Cardiac septum (tissue), 1 donor: ENCODE measurements around the gene GSS. TPM values are rescaled to one million over a fixed set of nuclear protein-coding genes. Genes with fewer than 3 reads are reported as not detected.

Experiments
- DNase-seq: peaks from one replicate; pipeline ENCODE4 v3.0.0-alpha.2; 2020; ENCODE audit warnings: low spot score
- intact Hi-C: fragments of 100-400 bp; cut with DNase I; formaldehyde crosslinking; loops from one replicate; pipeline ENCODE4 v1.14.0; 2022
- total RNA-seq: library from RNA; stranded (reverse); fragmentation: NEBNext Ultra II Directional; extraction: Animal tissue kit (Norgen Biotek cat#: 25700); gene quantifications from one replicate; pipeline ENCODE4 v1.2.1, GENCODE V29; 2021
- donor health status: DM: no; HTN: no; CAD: no.

Gene GSS
- total RNA-seq, 1 donor from 2014 or later, result 27.5 TPM

GRCh38 chr20:34982270-34983088, 26.9 kb upstream of the GSS start:
- intact Hi-C loops, result no loop called here
- no peak for DNase-seq

DNA sequence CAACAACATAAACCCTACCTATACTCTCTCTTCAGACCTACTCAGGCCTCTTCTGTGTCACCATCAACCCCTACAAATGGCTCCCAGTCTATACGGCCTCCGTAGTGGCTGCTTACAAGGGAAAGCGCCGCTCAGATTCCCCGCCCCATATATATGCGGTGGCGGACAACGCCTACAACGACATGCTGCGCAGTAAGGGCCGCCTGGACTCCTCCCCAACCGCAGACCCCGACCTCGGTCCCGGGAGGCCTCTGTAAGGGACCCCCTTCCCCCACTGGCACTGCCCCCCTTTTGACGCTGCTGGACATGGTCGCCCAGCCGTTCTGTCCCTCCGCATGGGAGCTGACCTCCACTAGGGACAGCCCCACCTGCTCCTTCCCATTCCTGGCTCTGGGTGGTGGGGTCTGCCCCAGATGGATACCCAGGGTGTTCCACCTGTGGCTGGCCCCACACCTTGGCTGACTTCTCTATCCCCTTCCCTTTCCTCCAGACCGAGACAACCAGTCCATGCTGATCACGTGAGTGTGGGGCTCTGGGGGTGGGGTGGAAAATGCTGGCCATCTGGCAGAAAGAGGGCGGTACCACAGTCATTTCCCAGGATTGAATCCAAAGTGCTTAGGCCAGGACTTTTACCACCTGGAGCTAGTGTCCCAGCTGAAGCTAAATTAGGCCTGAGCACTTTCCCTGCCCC, 25.1 kb upstream of the GSS start:
- DNase-seq, result no peak
- intact Hi-C loops, result no loop called here

DNA sequence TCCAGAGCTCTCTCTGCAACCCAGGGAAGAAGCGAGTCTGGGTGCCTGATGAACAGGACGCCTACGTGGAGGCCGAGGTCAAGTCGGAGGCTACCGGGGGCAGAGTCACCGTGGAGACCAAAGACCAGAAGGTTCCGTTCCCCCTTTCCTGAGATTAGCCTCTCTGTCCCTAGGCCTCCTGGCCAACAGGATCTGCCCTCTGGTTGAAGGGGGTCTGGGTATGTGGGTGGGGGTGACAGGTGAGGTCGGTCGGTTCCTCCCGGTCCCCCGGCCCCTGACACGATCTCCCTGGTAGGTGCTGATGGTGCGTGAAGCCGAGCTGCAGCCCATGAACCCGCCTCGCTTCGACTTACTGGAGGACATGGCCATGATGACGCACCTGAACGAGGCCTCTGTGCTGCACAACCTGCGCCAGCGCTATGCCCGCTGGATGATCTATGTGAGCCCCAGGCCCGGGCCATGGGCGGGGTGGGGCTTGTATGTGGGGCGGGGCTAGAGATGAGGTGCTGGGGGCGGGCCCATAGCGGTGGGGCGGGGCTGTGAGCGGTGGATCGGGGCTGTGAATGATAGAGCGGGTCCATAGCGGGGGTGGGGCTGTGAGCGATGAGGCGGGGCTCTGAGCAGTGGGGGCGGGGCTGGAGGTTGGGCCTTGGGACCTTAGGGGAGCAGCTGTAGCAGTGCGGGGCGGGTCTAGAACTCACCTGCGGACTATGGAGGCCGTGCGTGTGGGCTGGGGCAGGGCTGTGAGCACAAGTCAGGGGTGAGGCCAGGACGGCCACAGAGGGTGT, 24.0 kb upstream of the GSS start:
- DNase-seq, result peak; percentile 89
- intact Hi-C loops, result no loop called here

GRCh38 chr20:34978092-34978744, 22.6 kb upstream of the GSS start:
- DNase-seq, result peak; percentile 78
- intact Hi-C loops, result no loop called here

GRCh38 chr20:34977365-34978091, 21.9 kb upstream of the GSS start:
- peak; percentile 88 for DNase-seq
- intact Hi-C loops, result no loop called here

DNA sequence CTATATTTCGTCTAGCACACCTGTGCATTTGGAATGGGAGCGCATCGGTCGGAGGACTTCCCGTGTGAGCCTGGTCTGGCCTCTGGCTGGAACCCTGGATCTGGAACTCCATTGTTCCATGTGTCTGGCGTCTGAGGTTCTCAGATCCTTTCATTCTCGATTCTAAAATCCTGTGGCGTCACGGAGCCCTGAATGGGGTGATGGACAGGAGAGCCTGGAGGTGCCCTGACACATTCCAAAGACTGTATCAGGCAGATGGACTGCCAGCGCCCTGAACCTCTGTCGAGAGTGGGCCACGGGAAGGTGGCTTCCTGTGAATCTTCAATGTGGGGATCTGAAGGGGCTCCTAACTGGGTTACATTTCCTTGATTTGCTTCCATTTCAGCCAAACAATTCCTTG, 20.7 kb upstream of the GSS start:
- DNase-seq, result no peak
- intact Hi-C loops, result no loop called here

DNA sequence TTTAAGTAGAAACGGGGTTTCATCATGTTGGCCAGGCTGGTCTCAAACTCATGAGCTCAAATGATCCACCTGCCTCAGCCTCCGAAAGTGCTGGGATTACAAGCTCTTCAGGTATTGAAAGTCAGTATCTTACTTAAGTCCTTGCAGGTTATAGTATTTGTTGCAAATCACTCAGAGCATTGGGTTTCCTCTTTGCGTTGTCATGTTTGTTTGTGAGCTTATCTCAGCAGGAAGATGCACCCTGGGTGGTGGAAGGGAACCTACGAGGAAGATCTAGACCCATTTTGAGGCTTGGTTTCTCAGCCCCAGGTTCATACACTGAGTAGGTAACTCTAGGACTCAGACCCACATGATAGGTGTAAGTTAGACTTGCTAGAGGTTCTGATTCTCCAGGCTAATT, 18.6 kb upstream of the GSS start:
- DNase-seq, result no peak
- intact Hi-C loops, result no loop called here

DNA sequence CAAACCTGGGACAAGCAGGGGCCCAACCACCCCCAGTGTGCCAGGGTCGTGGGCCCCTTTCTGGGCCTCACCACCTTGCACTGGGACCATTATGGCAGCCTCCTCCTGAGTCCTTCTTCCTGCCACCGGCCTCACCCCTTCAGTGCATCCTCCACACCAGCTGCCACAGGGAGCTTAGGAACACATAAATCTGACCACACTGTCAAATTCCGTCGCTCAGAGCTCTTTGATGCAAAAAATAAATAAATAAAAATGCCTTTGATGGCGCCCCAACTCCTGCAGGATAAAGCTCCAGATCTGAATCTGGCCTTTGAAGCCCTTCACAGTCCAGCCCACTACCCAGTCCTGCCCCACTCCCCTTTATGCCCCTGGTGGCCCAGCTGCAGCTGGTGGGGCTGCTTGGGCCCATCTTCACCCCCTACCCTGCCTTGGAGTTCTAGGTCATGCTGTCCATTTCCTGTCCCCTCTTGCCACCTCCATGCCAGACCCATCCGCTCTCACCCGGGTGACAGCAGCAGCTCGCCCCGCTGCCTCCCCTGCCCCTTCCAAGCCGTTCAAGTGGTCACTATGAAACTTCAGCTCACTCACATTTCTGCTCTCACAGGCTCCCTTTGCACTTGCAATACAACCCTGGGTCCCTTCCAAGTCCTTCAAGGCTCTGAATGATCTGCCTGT, 16.1 kb upstream of the GSS start:
- DNase-seq, result no peak
- intact Hi-C loops, result no loop called here

DNA sequence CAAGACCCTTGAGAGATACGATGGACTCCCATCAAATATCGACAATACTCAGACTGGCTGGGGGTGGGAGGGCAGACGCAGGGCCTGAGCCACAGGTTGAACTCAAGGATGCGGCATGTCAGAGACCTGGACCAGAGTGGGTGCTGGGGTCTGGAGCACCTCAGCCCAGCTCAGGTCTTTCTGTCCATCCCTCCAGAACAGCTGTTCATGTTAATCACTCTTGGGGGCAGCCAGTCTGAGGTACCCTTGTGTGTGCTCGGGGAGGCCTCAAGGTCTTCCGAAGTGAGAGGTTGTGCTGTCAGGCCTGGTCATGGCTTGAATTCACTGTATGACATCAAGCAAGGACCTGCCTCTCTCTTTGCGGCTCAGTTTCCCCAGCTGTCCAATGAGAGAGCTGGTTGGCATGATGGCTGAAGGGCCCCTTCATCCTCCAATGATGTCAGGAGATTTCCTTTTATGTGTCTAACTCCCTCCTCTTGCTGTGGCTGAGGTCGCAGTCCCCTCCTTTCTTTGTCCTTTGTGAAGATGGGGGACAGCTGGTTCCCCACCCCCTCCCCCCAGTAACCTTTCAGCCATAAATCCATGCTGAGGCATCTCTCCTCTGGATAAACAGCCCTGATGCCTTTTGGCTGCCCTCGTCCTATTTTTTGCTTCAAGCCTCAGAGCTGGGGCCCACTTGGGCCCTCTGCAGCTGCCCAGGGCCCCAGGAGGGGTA, 15.4 kb upstream of the GSS start:
- intact Hi-C loops, result no loop called here
- DNase-seq, result no peak

DNA sequence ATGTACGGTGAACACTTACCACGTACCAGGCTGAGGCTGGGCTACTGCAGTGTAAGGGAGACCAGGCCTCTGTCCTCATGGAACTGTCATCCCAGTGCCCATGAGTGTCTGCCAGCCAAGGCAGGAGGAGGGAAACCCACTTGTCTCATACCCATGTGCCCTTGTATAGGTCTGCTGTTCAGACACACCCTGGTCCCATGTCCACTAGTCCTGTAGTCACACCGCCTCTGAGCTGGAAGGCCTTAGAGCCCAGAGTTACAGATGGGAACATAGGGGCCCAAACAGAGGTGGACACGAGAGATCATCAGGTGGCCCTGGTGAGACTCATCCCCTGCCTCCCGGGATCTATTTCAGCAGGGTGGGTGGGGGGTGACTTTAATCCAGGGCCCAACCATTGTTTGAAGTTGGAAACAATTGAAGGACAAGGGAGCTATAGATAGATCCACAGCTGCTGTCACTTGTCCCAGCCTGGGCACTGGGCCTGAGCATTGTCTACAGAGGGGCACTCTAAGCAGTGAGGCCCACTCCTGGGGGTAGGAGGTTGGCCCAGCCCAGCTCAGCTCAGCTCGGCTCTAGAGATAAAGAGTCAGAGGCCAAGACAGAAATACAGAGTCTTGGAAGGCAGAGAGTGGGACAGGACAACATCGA, 14.7 kb upstream of the GSS start:
- no peak for DNase-seq
- intact Hi-C loops, result no loop called here

GRCh38 chr20:34968042-34968775, 12.6 kb upstream of the GSS start:
- DNase-seq, result no peak
- intact Hi-C loops, result no loop called here

DNA sequence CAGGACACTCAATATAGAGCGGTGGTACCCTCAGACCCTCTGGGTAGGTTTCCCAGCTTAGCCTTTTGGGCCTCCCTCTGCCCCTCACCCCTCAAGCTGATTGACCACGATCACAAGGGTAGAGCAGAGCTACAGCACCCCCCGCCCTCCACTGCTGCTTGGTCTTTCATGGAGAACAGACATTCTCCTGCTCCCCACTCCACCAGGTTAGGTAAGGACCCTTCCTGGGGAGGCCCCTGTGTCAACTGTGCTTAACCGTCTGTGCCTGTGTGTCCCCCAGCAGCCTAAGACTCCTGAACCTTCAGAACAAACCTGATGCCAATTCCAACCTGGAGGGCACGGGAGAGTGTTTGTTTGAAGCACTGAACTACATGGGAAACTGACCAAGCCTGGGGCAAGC, 11.8 kb upstream of the GSS start:
- intact Hi-C loops, result no loop called here
- no peak for DNase-seq

- intact Hi-C loops, result no loop called here
- no peak for DNase-seq
Observed at GRCh38 chr20:34965051-34965450, 9.4 kb upstream of the GSS start.

DNA sequence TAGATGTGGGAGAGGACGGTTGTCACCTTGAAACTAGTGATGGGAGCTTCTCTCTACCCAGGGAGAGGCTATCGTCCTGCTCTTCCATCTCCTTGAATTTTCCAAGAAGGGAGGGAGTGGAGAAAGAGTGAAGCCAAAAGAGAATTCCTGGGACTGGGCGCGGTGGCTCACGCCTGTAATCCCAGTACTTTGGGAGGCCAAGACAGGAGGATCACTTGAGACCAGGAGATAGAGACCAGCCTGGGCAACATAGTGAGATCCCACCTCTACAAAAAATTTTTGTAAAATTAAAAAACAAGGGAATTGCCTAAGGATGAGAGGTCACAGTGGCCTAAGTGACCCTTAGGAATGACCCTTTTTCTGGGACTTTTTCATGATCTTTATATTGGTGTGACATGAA, 8.9 kb upstream of the GSS start:
- intact Hi-C loops, result no loop called here

GRCh38 chr20:34956751-34957472, 1.3 kb upstream of the GSS start:
- intact Hi-C loops, result loop anchor here (5.0 kb wide), 1 partner anchor 130 kb away; the partner anchor contains the start of gene NCOA6
- no peak for DNase-seq

More for the DNA sequence above, 8.9 kb upstream of the GSS start:
- no peak for DNase-seq

- DNase-seq, result no peak
- intact Hi-C loops, result loop anchor here (5.0 kb wide), 1 partner anchor 129 kb away; the partner anchor contains the start of gene NCOA6
Observed at GRCh38 chr20:34956041-34956458, 444 bp upstream of the GSS start.
